Nephron (organoid): ENCODE results near the gene FRG2C.

Experiments used
- H3K27ac Mint-ChIP-seq, 3 experiments: 2 replicates each; pipeline ENCODE4 v1.8.0; 2020; ENCODE audit warnings: mixed read lengths in 3 of 3, mild to moderate bottlenecking in 2 of 3, moderate library complexity in 1 of 3
- H3K27me3 Mint-ChIP-seq: 2 replicates; pipeline ENCODE4 v1.8.0; 2021; ENCODE audit warnings: low read depth, mild to moderate bottlenecking, moderate library complexity, mixed read lengths
- H3K36me3 Mint-ChIP-seq: 2 replicates; pipeline ENCODE4 v1.8.0; 2020; ENCODE audit warnings: low read depth, mixed read lengths
- H3K4me1 Mint-ChIP-seq: 2 replicates; pipeline ENCODE4 v1.8.0; 2020; ENCODE audit warnings: mixed read lengths
- H3K4me3 Mint-ChIP-seq, 3 experiments: 2 replicates each; pipeline ENCODE4 v1.8.0; 2020; ENCODE audit warnings: mild to moderate bottlenecking in 3 of 3, mixed read lengths in 3 of 3, moderate library complexity in 2 of 3
- H3K9me3 Mint-ChIP-seq: 2 replicates; pipeline ENCODE4 v1.8.0; 2020; ENCODE audit warnings: mixed read lengths
- TF ChIP-seq, protein P1 (sequence below), 3 experiments: fragments of 200-600 bp; sonication (generic); IDR thresholded peaks; one replicate each; pipeline ENCODE4 v1.5.0; 2021; ENCODE audit warnings: antibody characterized with exemption in 3 of 3; ENCODE audit not compliant: unreplicated experiment in 3 of 3

FRG2C gene

DNA sequence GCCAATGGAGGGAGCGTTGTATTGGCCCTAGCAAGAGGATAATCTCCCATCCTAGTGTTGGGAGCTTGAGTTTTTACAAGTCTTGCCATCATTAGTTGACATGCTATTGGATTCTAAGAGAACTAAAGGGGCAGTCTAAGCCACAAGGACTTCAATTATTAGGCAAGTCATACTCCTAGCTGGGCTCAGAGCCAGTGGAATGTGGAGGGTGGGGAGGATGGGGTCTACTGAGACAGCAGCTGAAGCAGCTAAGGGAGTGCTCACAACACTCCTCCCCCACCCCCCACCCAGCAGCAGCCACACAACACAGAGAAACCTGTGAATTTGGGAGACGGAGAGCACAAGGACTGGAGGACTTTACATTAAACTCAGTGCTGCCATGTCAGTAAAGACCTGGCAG lies 27.9 kb downstream of the FRG2C start:
- Mint-ChIP-seq H3K4me1 (no peaks in the 10 kb centered on the region), H3K27ac (no peak overlapping the region), H3K27me3 (peaks cover 2% of the 10 kb centered on the region), H3K36me3 (peaks cover 6% of the 10 kb centered on the region), H3K4me3 (no peak overlapping the region), H3K9me3 (peaks cover 21% of the 10 kb centered on the region)
- TF ChIP-seq, protein P1, sequence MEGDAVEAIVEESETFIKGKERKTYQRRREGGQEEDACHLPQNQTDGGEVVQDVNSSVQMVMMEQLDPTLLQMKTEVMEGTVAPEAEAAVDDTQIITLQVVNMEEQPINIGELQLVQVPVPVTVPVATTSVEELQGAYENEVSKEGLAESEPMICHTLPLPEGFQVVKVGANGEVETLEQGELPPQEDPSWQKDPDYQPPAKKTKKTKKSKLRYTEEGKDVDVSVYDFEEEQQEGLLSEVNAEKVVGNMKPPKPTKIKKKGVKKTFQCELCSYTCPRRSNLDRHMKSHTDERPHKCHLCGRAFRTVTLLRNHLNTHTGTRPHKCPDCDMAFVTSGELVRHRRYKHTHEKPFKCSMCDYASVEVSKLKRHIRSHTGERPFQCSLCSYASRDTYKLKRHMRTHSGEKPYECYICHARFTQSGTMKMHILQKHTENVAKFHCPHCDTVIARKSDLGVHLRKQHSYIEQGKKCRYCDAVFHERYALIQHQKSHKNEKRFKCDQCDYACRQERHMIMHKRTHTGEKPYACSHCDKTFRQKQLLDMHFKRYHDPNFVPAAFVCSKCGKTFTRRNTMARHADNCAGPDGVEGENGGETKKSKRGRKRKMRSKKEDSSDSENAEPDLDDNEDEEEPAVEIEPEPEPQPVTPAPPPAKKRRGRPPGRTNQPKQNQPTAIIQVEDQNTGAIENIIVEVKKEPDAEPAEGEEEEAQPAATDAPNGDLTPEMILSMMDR (IDR thresholded peaks at IDR 0.05; ENCODE audit: unreplicated experiment in 3 of 3) = no peak
